Lower leg skin (tissue), 4 donors: Measurements from ENCODE around the gene RPS6KA4. TPM values are rescaled to one million over a fixed set of nuclear protein-coding genes. Genes with fewer than 3 reads are reported as not detected.
"Not testable (repeated sequence)": the region's sequence is repeated elsewhere in the genome, so short reads cannot be mapped to it uniquely, and the experiment has no call there.

Source experiments
- DNase-seq, 2 donors: peaks; one replicate each; pipeline ENCODE4 v3.0.0-alpha.2; 2019; ENCODE audit warnings: low spot score in 2 of 2
- H3K4me3 ChIP-seq: fragments of 200-600 bp; sonication (generic); 2 replicates; pipeline ENCODE4 v1.5.1; 2017; ENCODE audit warnings: mild to moderate bottlenecking, low read depth; ENCODE audit not compliant: poor library complexity, severe bottlenecking
- POLR2A ChIP-seq, 2 donors: fragments of 450-650 bp; IDR thresholded peaks; one replicate each; pipeline ENCODE4 v1.6.1; 2016 to 2017; ENCODE audit warnings: antibody characterized with exemption in 2 of 2, mild to moderate bottlenecking in 1 of 2, moderate library complexity in 1 of 2
- WGBS, 2 donors: methylation state at CpG; one replicate each; pipeline ENCODE4 v1.1.5; 2018; 5-methylcytosine and 5-hydroxymethylcytosine counted together
- intact Hi-C: fragments of 100-400 bp; cut with DNase I; formaldehyde crosslinking; loops from one replicate; pipeline ENCODE4 v1.15.0; 2023; ENCODE audit warnings: low total_unique reads
- total RNA-seq, 4 donors: library from RNA; depleted of rRNA; stranded (reverse); fragments of >200 nt; gene quantifications; one replicate each; pipeline ENCODE4 v1.1.0, GENCODE V29; 2016
- TF ChIP-seq, protein P1 (sequence below), 3 donors: fragments of 450-650 bp; IDR thresholded peaks; one replicate each; pipeline ENCODE4 v1.5.1; 2016; ENCODE audit warnings: antibody characterized with exemption in 3 of 3, mild to moderate bottlenecking in 3 of 3, moderate library complexity in 2 of 3

The RPS6KA4 gene
- total RNA-seq, 4 donors from 2014 or later = 39.4 to 77.4 (median 49.2) TPM

DNA sequence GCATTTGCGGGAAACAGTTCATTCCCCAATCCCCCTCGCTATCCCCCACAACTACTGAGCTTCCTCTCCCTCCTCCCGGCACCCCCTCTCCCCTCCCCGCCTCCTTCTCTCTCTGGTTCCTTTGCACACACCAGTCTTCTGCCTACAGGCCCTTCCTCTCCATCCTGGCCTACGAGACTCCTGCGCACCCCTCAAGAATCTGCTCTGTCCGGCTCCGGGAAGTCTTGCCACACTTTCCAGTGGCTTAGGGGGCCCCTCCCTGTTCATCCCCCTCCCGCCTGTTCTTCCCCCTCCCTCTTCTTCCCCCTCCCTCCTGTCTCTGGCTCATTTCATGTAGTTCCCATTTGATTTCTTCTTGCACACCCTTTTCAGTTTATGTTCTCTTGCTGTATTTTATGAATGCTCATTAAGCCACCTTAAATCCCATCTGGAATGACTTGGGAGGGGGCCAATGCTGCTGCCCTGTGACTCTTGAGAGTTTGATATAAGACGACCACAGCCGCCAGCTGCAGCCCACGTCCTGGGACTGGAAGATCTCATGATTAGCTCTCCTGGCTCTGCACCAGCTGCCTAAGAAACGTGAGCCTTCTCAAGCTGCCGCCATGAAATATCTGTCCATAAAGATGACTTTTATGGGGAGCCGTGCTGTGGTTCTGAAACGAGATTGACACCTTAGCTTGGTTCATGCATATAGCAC, 50.9 kb downstream of the RPS6KA4 start:
- no peak for TF ChIP-seq POLR2A (IDR thresholded peaks at IDR 0.05)
- TF ChIP-seq, protein P1, sequence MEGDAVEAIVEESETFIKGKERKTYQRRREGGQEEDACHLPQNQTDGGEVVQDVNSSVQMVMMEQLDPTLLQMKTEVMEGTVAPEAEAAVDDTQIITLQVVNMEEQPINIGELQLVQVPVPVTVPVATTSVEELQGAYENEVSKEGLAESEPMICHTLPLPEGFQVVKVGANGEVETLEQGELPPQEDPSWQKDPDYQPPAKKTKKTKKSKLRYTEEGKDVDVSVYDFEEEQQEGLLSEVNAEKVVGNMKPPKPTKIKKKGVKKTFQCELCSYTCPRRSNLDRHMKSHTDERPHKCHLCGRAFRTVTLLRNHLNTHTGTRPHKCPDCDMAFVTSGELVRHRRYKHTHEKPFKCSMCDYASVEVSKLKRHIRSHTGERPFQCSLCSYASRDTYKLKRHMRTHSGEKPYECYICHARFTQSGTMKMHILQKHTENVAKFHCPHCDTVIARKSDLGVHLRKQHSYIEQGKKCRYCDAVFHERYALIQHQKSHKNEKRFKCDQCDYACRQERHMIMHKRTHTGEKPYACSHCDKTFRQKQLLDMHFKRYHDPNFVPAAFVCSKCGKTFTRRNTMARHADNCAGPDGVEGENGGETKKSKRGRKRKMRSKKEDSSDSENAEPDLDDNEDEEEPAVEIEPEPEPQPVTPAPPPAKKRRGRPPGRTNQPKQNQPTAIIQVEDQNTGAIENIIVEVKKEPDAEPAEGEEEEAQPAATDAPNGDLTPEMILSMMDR (IDR thresholded peaks at IDR 0.05) = no peak
- intact Hi-C loops = no loop called here
- no peak overlapping the region for H3K4me3 ChIP-seq
- WGBS, 2 donors = 34 to 36% methylated on average over 16 of the region's 16 CpGs
- DNase-seq = no peak

GRCh38 chr11:64410404-64410734, 51.4 kb downstream of the RPS6KA4 start:
- TF ChIP-seq, protein P1 (IDR thresholded peaks at IDR 0.05) = no peak
- TF ChIP-seq POLR2A (IDR thresholded peaks at IDR 0.05) = no peak
- WGBS, 2 donors = 60 to 72% methylated on average over 7 of the region's 7 CpGs
- H3K4me3 ChIP-seq = no peak overlapping the region
- intact Hi-C loops = no loop called here
- DNase-seq = no peak

- intact Hi-C loops = no loop called here
- TF ChIP-seq, protein P1 (IDR thresholded peaks at IDR 0.05) = no peak
- TF ChIP-seq POLR2A (IDR thresholded peaks at IDR 0.05) = no peak
- no peak for DNase-seq
- WGBS, 2 donors = 84 to 92% methylated on average over 3 of the region's 3 CpGs
- no peak overlapping the region for H3K4me3 ChIP-seq
Measured at GRCh38 chr11:64413417-64413816, 54.5 kb downstream of the RPS6KA4 start.

- intact Hi-C loops = no loop called here
- H3K4me3 ChIP-seq = no peak overlapping the region
- no peak for DNase-seq
- TF ChIP-seq, protein P1 (IDR thresholded peaks at IDR 0.05) = no peak
- no peak for TF ChIP-seq POLR2A (IDR thresholded peaks at IDR 0.05)
- WGBS, 2 donors = 61 to 67% methylated on average over 10 of the region's 10 CpGs
Measured at GRCh38 chr11:64415286-64415685, 56.3 kb downstream of the RPS6KA4 start.

DNA sequence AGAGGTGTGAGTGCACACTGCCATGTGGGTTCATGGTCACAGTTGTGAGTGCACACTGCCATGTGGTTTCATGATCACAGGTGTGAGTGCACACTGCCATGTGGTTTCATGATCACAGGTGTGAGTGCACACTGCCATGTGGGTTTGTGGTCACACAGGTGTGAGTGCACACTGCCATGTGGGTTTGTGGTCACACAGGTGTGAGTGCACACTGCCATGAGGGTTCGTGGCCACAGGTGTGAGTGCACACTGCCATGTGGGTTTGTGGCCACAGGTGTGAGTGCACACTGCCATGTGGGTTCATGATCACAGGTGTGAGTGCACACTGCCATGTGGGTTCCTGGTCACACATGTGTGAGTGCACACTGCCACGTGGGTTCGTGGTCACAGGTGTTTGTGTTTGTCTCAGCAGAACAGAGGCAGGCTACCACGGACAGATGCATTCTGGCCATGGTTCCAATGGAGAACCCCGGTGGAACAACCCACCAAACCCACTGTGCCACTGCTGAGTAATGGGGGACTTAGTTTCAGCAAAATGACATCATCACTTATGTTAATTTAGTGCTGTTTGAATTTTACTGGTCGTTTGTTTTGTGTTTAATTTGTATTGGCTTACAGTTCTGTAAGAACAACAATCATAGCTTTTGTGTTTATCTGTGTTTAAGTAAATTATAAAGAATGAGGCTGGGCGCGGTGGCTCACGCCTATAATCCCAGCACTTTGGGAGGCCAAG, 57.2 kb downstream of the RPS6KA4 start:
- WGBS, 2 donors = 77 to 81% methylated on average over 9 of the region's 9 CpGs
- intact Hi-C loops = no loop called here
- TF ChIP-seq, protein P1 (IDR thresholded peaks at IDR 0.05) = no peak
- no peak for TF ChIP-seq POLR2A (IDR thresholded peaks at IDR 0.05)
- no peak overlapping the region for H3K4me3 ChIP-seq
- DNase-seq = no peak

DNA sequence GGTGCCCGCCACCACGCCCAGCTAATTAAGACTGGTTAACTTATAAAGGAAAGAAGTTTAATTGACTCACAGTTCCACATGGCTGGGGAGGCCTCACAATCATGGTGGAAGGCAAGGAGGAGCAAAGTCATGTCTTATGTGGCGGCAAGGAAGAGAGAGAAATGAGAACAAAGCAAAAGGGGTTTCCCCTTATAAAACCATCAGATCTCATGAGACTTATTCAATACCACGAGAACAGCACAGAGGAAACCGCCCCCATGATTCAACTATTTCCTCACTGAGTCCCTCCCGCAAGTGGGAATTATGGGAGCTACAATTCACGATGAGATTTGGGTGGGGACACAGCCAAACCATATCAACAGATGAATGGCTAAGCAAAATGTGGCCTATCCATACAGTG, 59.3 kb downstream of the RPS6KA4 start:
- WGBS, 2 donors = 86 to 87% methylated on average over 7 of the region's 7 CpGs
- DNase-seq, intact Hi-C loops, H3K4me3 ChIP-seq: not testable (repeated sequence)
